Activated CD4-positive, alpha-beta T cell treated with anti-CD3 and anti-CD28 coated beads, Interleukin-2, amount 10 ng/mL, durations not matched to agents 7 days and 5 days (primary cell): ENCODE results near the gene PREX1. TPM values are rescaled to one million over a fixed set of nuclear protein-coding genes. Genes with fewer than 3 reads are reported as not detected.

Experiments
- CTCF ChIA-PET: fragments of 350-600 bp; sonication (Branson Sonifier 250); formaldehyde crosslinking; loops from one replicate; lab custom pipeline; 2021; ENCODE audit warnings: antibody characterized with exemption; lab: Charles Lee
- POLR2A ChIA-PET: fragments of 350-600 bp; sonication (Branson Sonifier 250); formaldehyde crosslinking; loops from one replicate; lab custom pipeline; 2021; ENCODE audit warnings: antibody characterized with exemption; lab: Charles Lee
- DNase-seq: peaks from one replicate; pipeline ENCODE4 v3.0.0-alpha.2; 2020
- H3K27ac Mint-ChIP-seq: one replicate; pipeline ENCODE4 v1.8.0; 2021; ENCODE audit warnings: mild to moderate bottlenecking, moderate library complexity, mixed read lengths
- H3K27me3 Mint-ChIP-seq: one replicate; pipeline ENCODE4 v1.8.0; 2021; ENCODE audit warnings: mixed read lengths
- H3K36me3 Mint-ChIP-seq: one replicate; pipeline ENCODE4 v1.8.0; 2021; ENCODE audit warnings: low read depth, mixed read lengths
- H3K4me1 Mint-ChIP-seq: one replicate; pipeline ENCODE4 v1.8.0; 2021; ENCODE audit warnings: mixed read lengths
- H3K4me3 Mint-ChIP-seq: one replicate; pipeline ENCODE4 v1.8.0; 2021; ENCODE audit warnings: mild to moderate bottlenecking, moderate library complexity, mixed read lengths
- H3K9me3 Mint-ChIP-seq: one replicate; pipeline ENCODE4 v1.8.0; 2021; ENCODE audit warnings: mixed read lengths
- total RNA-seq, 2 experiments: library from RNA; stranded (reverse); gene quantifications; one replicate each; pipeline ENCODE4 v1.2.3, GENCODE V29; 2021

The PREX1 gene
- total RNA-seq, 2 experiments from 2014 or later = 81.0 to 86.1 TPM

DNA sequence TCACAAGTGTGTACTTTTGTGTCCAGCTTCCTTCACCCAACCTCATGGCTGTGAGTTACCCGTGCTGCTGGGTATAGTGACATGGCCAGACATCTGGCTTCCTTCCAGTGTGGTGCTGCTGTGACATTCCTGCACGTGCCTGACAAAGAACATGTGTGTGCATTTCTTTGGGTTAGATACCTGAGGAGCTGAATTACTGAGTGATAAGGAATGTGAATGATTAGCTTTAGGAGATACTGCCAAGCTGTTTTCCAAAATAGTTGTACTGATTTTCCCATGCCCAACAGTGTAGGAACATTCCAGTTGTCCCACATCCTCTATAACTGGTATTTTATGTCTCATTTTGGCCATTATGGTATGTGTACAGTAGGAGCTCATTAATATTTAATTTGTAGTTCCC lies 132.5 kb downstream of the PREX1 start:
- no peak for DNase-seq
- ChIA-PET POLR2A (no interaction called here), CTCF (interaction anchor here (1.0 kb wide), 1 partner anchor 9 kb away, joined by 3 read pairs; no protein-coding TSS in a partner anchor)
- Mint-ChIP-seq H3K4me1 (peaks cover 18% of the 10 kb centered on the region), H3K4me3 (no peak overlapping the region), H3K36me3 (peaks cover 52% of the 10 kb centered on the region), H3K9me3 (no peaks in the 10 kb centered on the region), H3K27me3 (no peaks in the 10 kb centered on the region), H3K27ac (no peak overlapping the region)

DNA sequence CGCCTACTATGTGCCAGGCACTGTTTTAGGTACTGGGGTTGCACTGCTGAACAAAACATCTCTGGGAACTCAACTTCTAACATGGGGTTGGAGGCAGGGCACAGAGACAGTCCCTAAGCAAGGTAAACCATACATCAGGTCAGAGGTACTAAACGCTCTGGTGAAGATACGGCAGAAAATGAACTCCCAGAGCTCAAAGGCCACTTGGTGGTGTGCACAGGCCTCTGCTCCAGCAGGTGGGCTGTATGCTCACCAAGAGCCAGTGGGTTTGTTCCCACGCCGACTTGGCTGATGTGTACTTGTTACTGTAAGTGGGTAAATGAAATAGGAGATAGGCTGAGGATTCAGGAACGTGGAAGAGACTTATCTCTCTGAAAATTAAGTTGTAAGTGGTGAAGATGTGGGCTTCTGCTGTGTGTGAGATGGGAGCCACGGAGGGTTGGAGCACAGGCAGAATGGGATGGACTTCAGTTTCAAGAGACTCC lies 133.4 kb downstream of the PREX1 start:
- CTCF ChIA-PET = no interaction called here
- H3K9me3 Mint-ChIP-seq = no peaks in the 10 kb centered on the region
- peaks cover 18% of the 10 kb centered on the region for H3K4me1 Mint-ChIP-seq
- no peak overlapping the region for H3K27ac Mint-ChIP-seq
- POLR2A ChIA-PET = no interaction called here
- no peak for DNase-seq
- H3K4me3 Mint-ChIP-seq = no peak overlapping the region
- peaks cover 52% of the 10 kb centered on the region for H3K36me3 Mint-ChIP-seq
- H3K27me3 Mint-ChIP-seq = no peaks in the 10 kb centered on the region

GRCh38 chr20:48691523-48691922 lies 136.3 kb downstream of the PREX1 start:
- CTCF ChIA-PET = interaction anchor here (0.7 kb wide), 1 partner anchor 29 kb away, joined by 3 read pairs; no protein-coding TSS in a partner anchor
- Mint-ChIP-seq H3K9me3 (no peaks in the 10 kb centered on the region), H3K27ac (no peak overlapping the region), H3K36me3 (peaks cover 61% of the 10 kb centered on the region), H3K4me1 (peaks cover 9% of the 10 kb centered on the region), H3K27me3 (no peaks in the 10 kb centered on the region), H3K4me3 (no peak overlapping the region)
- POLR2A ChIA-PET = no interaction called here
- no peak for DNase-seq

DNA sequence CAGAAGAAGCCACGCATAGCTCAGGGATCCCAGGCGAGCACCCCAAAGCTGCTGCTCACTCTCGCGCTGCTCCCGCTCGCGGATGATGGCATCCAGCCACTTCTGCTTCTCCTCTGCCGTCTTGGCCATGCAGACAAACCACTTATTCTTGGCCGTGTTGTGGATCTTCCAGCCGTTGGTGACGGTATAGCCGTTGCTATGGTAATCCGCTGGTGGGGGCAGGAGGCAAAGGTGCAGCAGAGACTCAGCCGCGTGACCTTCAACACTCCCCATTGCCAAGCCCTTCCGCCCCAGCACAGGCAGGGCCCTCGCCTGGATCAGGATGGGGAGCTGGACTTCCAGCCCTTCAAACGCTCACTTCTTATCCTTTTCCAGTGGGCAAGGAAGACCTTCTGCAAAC lies 136.9 kb downstream of the PREX1 start:
- Mint-ChIP-seq H3K4me3 (no peak overlapping the region), H3K27ac (no peak overlapping the region), H3K36me3 (peaks cover 61% of the 10 kb centered on the region), H3K9me3 (no peaks in the 10 kb centered on the region), H3K27me3 (no peaks in the 10 kb centered on the region), H3K4me1 (peaks cover 9% of the 10 kb centered on the region)
- DNase-seq = no peak
- CTCF ChIA-PET = no interaction called here
- POLR2A ChIA-PET = no interaction called here

GRCh38 chr20:48689874-48690571 lies 137.8 kb downstream of the PREX1 start:
- no peaks in the 10 kb centered on the region for H3K27me3 Mint-ChIP-seq
- peak overlapping the region; percentile 78 for H3K27ac Mint-ChIP-seq
- H3K4me3 Mint-ChIP-seq = no peak overlapping the region
- peaks cover 10% of the 10 kb centered on the region for H3K4me1 Mint-ChIP-seq
- ChIA-PET CTCF (interaction anchor here (1.3 kb wide), 1 partner anchor 54 kb away, joined by 3 read pairs; no protein-coding TSS in a partner anchor), POLR2A (no interaction called here)
- H3K36me3 Mint-ChIP-seq = peaks cover 60% of the 10 kb centered on the region
- H3K9me3 Mint-ChIP-seq = no peaks in the 10 kb centered on the region
- no peak for DNase-seq

DNA sequence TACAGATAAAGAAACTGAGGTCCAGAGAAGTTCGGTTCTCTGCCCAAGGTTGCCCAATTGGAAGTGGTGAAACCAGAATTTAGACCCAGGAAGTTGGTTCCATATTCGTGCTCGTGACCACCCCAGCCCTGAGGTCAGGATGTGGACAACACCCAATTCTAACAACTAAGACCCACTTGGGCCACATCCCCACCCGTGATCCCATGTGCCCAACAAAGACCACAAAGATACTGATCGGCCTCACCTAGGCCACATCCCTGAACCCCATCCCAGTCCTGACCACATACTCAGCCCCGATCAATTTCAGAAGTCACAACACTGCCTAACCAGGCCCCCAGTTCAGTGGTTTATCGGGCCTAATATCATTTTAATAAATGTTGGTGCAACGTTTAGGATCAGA lies 138.4 kb downstream of the PREX1 start:
- peaks cover 60% of the 10 kb centered on the region for H3K36me3 Mint-ChIP-seq
- DNase-seq = no peak
- H3K27ac Mint-ChIP-seq = no peak overlapping the region
- no peaks in the 10 kb centered on the region for H3K27me3 Mint-ChIP-seq
- peaks cover 15% of the 10 kb centered on the region for H3K4me1 Mint-ChIP-seq
- ChIA-PET POLR2A (no interaction called here), CTCF (interaction anchor here (1.3 kb wide), 1 partner anchor 54 kb away, joined by 3 read pairs; no protein-coding TSS in a partner anchor)
- H3K9me3 Mint-ChIP-seq = no peaks in the 10 kb centered on the region
- no peak overlapping the region for H3K4me3 Mint-ChIP-seq

GRCh38 chr20:48688579-48688978 lies 139.2 kb downstream of the PREX1 start:
- no peak for DNase-seq
- Mint-ChIP-seq H3K4me1 (peaks cover 18% of the 10 kb centered on the region), H3K9me3 (no peaks in the 10 kb centered on the region), H3K4me3 (no peak overlapping the region), H3K27ac (no peak overlapping the region), H3K27me3 (no peaks in the 10 kb centered on the region), H3K36me3 (peaks cover 64% of the 10 kb centered on the region)
- POLR2A ChIA-PET = no interaction called here
- CTCF ChIA-PET = interaction anchor here (1.1 kb wide), 1 partner anchor 11 kb away, joined by 3 read pairs; no protein-coding TSS in a partner anchor

DNA sequence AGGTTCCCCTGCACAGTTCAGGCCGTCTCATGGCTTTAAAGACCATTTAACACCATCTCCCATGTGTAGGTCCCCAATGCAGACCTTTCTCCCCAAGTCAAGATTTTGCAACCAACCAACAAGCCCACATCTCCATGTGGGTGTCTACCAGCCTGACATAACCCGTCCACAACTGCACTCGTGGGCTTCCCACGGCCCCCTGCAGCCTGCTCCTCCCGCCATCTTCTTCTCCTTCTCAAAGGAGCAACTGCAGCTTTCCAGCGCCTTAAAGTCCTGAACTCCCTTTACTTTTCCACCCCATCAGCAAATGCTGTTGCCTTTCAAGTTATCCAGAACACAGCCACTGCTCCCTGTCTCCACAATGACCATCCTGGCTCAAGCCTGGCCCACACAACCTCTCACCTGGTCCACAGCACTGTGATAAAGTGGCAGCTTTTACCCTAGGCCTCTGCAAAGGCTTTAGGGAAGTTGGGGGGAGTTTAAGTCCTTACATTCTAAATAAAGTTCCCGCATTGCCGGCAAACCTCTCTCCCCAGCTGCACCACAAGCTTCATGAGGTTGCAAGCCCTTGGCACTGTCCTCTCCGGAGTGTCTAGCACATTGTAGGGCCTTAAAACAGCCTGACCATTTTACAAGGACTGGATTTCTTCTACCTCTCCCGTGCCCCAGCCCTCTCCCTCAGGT lies 140.5 kb downstream of the PREX1 start:
- ChIA-PET POLR2A (no interaction called here), CTCF (interaction anchor here (1.1 kb wide), 1 partner anchor 10 kb away, joined by 3 read pairs; no protein-coding TSS in a partner anchor)
- Mint-ChIP-seq H3K36me3 (peaks cover 60% of the 10 kb centered on the region), H3K27me3 (no peaks in the 10 kb centered on the region), H3K4me1 (peaks cover 22% of the 10 kb centered on the region), H3K27ac (peak overlapping the region; percentile 67), H3K9me3 (no peaks in the 10 kb centered on the region), H3K4me3 (no peak overlapping the region)
- no peak for DNase-seq

DNA sequence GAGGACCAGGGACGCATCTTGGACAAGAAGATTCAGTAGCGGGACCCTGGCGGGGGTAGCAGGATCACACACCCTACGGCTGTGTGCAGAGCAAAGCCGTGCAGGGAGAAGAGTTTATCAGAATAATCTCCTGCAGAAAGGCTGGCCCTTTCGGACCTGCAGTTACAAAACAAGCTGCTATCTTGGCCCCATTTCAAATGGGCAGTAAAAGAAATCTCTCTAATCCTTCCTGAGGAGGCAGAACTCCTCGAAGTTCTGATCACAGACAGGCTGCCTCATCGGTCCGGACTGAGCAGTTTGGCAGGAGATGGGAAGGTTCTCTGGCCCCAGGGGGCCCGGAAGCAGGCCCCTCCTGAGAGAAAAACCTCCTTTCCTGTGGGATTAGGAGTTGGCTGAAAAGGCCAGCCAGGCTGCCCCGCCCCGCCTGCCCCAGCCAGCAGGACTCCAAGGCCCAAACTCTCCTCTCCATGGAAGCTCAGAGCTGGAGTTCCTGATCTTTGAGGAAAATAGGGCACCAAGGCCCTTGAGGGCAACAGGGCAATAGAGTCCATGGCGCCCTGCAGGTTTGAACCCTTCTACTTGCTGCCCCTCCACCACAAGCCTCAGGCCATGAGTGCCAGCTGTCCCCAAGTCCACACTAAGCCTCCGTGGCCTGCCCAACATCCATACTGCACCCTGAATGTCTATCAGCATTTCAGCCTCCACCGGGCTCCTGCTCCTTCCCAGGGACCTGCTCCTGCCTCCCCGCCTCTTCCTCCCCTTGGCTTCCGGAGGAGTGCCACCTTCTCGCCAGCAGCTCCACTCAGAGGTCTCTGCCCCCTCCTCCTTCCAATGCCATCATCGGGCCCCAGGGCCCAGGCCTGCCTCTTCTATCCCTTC lies 141.3 kb downstream of the PREX1 start:
- no peak for DNase-seq
- H3K4me3 Mint-ChIP-seq = no peak overlapping the region
- no peaks in the 10 kb centered on the region for H3K9me3 Mint-ChIP-seq
- peak overlapping the region; percentile 57 for H3K27ac Mint-ChIP-seq
- peaks cover 57% of the 10 kb centered on the region for H3K36me3 Mint-ChIP-seq
- H3K4me1 Mint-ChIP-seq = peaks cover 22% of the 10 kb centered on the region
- no peaks in the 10 kb centered on the region for H3K27me3 Mint-ChIP-seq
- POLR2A ChIA-PET = no interaction called here
- CTCF ChIA-PET = interaction anchor here (1.2 kb wide), 1 partner anchor 9 kb away, joined by 3 read pairs; no protein-coding TSS in a partner anchor

DNA sequence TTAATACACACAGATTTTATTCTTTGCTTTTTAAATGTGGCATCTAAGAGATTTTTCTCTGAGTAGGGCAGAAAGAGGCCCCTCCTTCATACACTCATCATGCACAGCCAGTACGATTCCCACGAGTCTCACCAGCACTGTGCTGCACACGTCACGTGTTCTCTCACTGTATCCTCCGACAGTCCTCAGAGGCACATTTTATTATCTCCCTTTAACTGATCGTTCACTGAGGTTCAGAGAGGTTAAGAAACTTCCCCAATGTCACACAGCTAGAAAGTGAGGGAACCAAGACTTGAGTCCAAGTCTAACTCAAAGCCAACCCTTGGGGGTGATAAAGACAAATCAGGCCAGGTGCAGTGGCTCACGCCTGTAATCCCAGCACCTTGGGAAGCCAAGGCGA lies 142.5 kb downstream of the PREX1 start:
- Mint-ChIP-seq H3K9me3 (no peaks in the 10 kb centered on the region), H3K27me3 (no peaks in the 10 kb centered on the region), H3K4me1 (peaks cover 20% of the 10 kb centered on the region), H3K27ac (peak overlapping the region; percentile 34), H3K4me3 (no peak overlapping the region), H3K36me3 (peaks cover 48% of the 10 kb centered on the region)
- ChIA-PET CTCF (no interaction called here), POLR2A (no interaction called here)
- DNase-seq = no peak

DNA sequence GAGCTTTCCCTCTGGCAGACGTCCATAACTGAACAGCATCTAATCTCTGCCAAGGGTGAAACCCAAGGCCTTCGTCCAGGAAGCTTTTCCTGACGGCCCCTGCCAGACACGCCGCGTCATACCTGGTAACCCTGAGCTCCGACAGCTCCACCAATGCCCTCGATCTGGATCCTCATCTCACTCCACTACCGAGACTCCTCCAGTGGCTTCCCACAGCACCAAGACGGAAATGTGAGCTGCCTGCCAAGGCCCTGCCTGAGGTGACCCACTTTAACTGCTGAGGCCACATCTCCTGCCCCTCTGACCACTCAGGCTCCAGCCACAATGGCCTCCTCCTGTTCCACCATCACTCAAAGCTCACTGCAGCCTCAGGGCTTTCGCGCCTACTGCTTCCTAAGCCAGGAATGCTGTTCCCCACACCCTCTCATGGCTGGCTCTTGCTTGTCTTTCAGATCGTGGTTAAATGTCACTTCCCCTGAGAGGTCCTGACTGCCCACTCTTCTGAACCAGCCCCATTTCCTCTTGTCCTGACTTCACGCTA lies 143.2 kb downstream of the PREX1 start:
- peak overlapping the region; percentile 34 for H3K27ac Mint-ChIP-seq
- no peak for DNase-seq
- H3K27me3 Mint-ChIP-seq = no peaks in the 10 kb centered on the region
- H3K4me3 Mint-ChIP-seq = no peak overlapping the region
- H3K36me3 Mint-ChIP-seq = peaks cover 42% of the 10 kb centered on the region
- peaks cover 17% of the 10 kb centered on the region for H3K4me1 Mint-ChIP-seq
- ChIA-PET CTCF (interaction anchor here (1.2 to 1.8 kb wide), 2 partner anchors 27 to 50 kb away, joined by 3 to 6 read pairs; no protein-coding TSS in a partner anchor), POLR2A (no interaction called here)
- no peaks in the 10 kb centered on the region for H3K9me3 Mint-ChIP-seq
